ENCODE measurements around the gene SLC12A2. TPM values are rescaled to one million over a fixed set of nuclear protein-coding genes. Genes with fewer than 3 reads are reported as not detected.
A peak's percentile ranks its signal among the peaks of the same experiment; 100 is the strongest.

Gene SLC12A2
- 31.3 and 31.7 TPM in 2 replicates for total RNA-seq
- long read RNA-seq, partial matches to known transcripts, result 4 of 4 reads
- long read RNA-seq, other reads (novel, unspliced or antisense), result 0 of 4 reads

DNA sequence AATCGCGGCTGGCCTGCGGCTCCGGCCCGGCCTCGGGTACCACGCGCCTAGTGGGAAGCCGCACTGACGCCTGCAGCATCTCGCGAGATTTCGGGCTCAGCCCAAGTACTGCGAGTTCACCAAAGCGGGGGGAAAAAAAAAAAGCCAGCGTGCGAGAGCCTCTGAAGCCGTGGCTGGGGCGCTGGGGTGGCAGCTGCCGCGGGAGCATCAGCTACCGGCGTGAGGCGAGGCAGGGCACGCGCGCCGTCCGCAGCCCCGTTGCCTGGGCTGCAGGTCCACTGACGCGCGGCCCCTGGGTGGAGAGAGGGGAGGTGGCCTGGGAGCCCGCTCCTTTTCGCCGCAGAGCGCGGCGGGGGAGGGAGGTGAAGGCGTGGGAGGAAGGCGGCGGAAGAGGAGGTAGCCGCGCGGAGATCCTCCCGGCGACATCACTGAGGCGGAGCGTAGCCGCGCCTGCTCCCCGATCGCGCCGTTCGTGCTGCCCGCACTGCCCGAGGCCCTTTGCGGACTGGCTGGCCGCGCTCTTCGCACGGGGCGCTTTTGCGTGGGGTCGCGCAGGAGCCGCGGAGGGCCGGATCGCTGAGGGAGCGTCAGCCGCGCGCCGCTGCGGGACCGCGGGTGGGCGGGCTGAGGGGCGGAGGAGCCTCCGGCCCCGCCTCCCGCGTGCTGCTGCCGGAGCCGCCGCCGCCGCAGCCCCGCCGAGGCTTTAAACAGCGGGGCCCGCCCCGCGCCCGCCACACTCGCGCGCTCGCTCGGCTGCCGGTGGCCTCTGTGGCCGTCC is at the start of gene SLC12A2:
TSS of gene SLC12A2 (plus strand) at position 734 of the 778 bp plus-strand sequence. CDS start 189 bp downstream, outside the sequence.
- H3K4me3 Mint-ChIP-seq, result peak within 1 kb of the TSS; percentile 93
- H3K36me3 Mint-ChIP-seq (ENCODE audit: low read depth), result peaks cover 6% of the 10 kb centered on the region
- H3K9me3 Mint-ChIP-seq, result no peaks in the 10 kb centered on the region
- peak; percentile 84 for DNase-seq (ENCODE audit: low read depth, low spot score)
- H3K27ac Mint-ChIP-seq (ENCODE audit: unreplicated experiment), result peak within 1 kb of the TSS; percentile 96
- H3K27me3 Mint-ChIP-seq (ENCODE audit: low read depth), result no peaks in the 10 kb centered on the region
- TF ChIP-seq, protein P1, sequence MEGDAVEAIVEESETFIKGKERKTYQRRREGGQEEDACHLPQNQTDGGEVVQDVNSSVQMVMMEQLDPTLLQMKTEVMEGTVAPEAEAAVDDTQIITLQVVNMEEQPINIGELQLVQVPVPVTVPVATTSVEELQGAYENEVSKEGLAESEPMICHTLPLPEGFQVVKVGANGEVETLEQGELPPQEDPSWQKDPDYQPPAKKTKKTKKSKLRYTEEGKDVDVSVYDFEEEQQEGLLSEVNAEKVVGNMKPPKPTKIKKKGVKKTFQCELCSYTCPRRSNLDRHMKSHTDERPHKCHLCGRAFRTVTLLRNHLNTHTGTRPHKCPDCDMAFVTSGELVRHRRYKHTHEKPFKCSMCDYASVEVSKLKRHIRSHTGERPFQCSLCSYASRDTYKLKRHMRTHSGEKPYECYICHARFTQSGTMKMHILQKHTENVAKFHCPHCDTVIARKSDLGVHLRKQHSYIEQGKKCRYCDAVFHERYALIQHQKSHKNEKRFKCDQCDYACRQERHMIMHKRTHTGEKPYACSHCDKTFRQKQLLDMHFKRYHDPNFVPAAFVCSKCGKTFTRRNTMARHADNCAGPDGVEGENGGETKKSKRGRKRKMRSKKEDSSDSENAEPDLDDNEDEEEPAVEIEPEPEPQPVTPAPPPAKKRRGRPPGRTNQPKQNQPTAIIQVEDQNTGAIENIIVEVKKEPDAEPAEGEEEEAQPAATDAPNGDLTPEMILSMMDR (conservative IDR thresholded peaks at IDR 0.05), result no peak
- H3K4me1 Mint-ChIP-seq, result peaks cover 55% of the 10 kb centered on the region

DNA sequence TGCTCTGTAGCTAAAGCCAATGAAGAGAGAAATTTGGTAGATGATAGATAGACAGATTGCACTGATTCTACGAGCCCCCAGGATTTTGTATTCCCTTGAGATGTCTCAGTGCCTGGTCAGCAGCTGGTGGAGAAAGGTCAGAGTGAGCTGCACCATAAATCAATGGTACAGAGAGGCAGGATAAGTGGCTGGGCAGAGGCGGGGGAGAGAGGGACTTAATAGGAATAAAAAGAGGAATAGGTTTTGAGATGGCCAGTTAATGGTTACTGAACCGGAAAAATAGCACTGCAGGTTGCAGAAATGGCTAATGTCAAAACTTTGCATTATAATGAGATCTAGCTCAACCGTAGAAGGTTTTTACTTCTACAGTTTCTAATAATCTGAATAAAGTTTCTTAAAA is 47.9 kb upstream of the SLC12A2 start:
- H3K9me3 Mint-ChIP-seq, result peaks cover 10% of the 10 kb centered on the region
- H3K36me3 Mint-ChIP-seq (ENCODE audit: low read depth), result peaks cover 22% of the 10 kb centered on the region
- no peaks in the 10 kb centered on the region for H3K27me3 Mint-ChIP-seq (ENCODE audit: low read depth)
- no peak for DNase-seq (ENCODE audit: low read depth, low spot score)
- no peak overlapping the region for H3K27ac Mint-ChIP-seq (ENCODE audit: unreplicated experiment)
- peaks cover 22% of the 10 kb centered on the region for H3K4me1 Mint-ChIP-seq
- TF ChIP-seq, protein P1 (conservative IDR thresholded peaks at IDR 0.05), result no peak
- no peak overlapping the region for H3K4me3 Mint-ChIP-seq

DNA sequence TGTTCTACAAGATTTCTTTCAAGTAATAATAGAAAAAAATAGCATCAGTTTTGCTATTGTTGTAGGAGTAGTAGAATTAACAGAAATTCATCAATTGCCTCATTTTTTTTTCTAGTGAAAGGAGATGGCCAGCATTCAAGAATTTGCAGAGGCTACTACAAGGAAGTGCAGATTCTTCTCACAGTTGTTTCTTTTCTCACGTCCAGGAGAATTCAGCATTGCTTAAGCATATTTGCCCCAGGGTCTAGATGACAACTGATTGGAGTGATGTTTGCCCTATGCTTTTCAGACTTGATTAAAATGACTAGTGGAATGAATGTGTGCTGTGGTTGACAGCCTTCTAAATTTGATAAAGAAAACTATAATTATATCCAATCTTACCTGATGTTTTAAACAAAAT is 46.6 kb upstream of the SLC12A2 start:
- peaks cover 9% of the 10 kb centered on the region for H3K9me3 Mint-ChIP-seq
- H3K4me1 Mint-ChIP-seq, result peaks cover 22% of the 10 kb centered on the region
- H3K36me3 Mint-ChIP-seq (ENCODE audit: low read depth), result peaks cover 18% of the 10 kb centered on the region
- no peaks in the 10 kb centered on the region for H3K27me3 Mint-ChIP-seq (ENCODE audit: low read depth)
- no peak overlapping the region for H3K27ac Mint-ChIP-seq (ENCODE audit: unreplicated experiment)
- TF ChIP-seq, protein P1 (conservative IDR thresholded peaks at IDR 0.05), result no peak
- DNase-seq (ENCODE audit: low read depth, low spot score), result no peak
- H3K4me3 Mint-ChIP-seq, result no peak overlapping the region

DNA sequence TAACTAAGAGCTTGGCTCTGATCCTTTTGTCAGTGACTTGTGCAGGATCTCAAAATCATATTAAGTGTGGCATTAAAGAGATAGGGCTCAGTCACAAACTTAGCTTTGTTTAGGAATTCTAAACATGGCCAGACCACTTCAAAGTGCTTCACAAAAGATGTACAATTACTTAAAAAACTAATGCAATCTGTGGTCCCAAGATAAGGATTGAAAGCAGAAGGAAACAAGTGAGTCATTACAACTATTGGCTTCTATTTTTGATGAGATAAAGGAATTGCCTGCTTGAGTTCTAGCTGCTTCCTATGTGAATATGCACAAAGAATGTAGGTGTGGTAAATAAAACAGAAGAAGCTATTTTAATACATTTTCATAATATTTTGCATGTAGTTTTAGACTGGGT is 44.9 kb upstream of the SLC12A2 start:
- Mint-ChIP-seq H3K4me3 (no peak overlapping the region), H3K27me3 (ENCODE audit: low read depth) (no peaks in the 10 kb centered on the region), H3K36me3 (ENCODE audit: low read depth) (peaks cover 15% of the 10 kb centered on the region), H3K4me1 (peaks cover 22% of the 10 kb centered on the region), H3K9me3 (peaks cover 4% of the 10 kb centered on the region), H3K27ac (ENCODE audit: unreplicated experiment) (no peak overlapping the region)
- no peak for DNase-seq (ENCODE audit: low read depth, low spot score)
- TF ChIP-seq, protein P1 (conservative IDR thresholded peaks at IDR 0.05), result no peak

DNA sequence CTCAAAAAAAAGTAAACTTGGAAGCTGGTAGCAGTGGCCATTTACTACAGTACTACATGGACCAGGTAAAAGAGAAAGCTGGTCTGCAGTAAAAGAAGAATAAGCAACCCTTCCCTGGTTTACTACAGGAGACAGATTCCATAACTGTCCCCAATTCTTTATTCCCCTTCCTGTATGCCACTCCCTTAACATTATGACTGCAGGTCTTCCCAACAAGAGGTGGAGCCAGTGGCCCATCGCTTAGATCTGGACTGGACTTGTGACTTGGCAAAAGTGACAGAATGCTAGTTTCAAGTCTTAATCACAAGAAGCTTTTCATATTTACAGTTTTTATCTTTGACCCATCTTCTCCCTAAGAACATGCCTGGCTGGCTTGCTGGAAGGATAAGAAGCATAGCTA is 42.6 kb upstream of the SLC12A2 start:
- DNase-seq (ENCODE audit: low read depth, low spot score), result no peak
- H3K36me3 Mint-ChIP-seq (ENCODE audit: low read depth), result peaks cover 15% of the 10 kb centered on the region
- H3K9me3 Mint-ChIP-seq, result peaks cover 4% of the 10 kb centered on the region
- no peak overlapping the region for H3K27ac Mint-ChIP-seq (ENCODE audit: unreplicated experiment)
- peaks cover 13% of the 10 kb centered on the region for H3K4me1 Mint-ChIP-seq
- no peak overlapping the region for H3K4me3 Mint-ChIP-seq
- no peaks in the 10 kb centered on the region for H3K27me3 Mint-ChIP-seq (ENCODE audit: low read depth)
- TF ChIP-seq, protein P1 (conservative IDR thresholded peaks at IDR 0.05), result no peak

Data from neural crest cell (in vitro differentiated cells).